Measurements from ENCODE around the gene PAPSS1. TPM values are rescaled to one million over a fixed set of nuclear protein-coding genes. Genes with fewer than 3 reads are reported as not detected.

The PAPSS1 gene
- polyA plus RNA-seq, 2 of the 4 experiments (the other 2 are of a cell fraction) = 47.3 to 52.5 TPM

GRCh38 chr4:107718351-107718965 is 1.6 kb downstream of the PAPSS1 start:
- H3K4me1 ChIP-seq = peaks cover 13% of the 10 kb centered on the region; the same call in 2 of the 3 replicates
- ChIA-PET CTCF (no interaction called here), POLR2A (no interaction called here)
- DNase-seq (ENCODE audit: low read depth in 1 of 2, low spot score in 1 of 2) (no peak), FAIRE-seq (no peak), ATAC-seq (no peak)
- peak overlapping the region; percentile 93 for H3K4me2 ChIP-seq
- TF ChIP-seq MYC (IDR thresholded peaks at IDR 0.05; ENCODE audit: borderline replicate concordance, low read length) = no peak
- no peak for TF ChIP-seq MAX (IDR thresholded peaks at IDR 0.05)
- no peak for TF ChIP-seq RNF2 (IDR thresholded peaks at IDR 0.05; ENCODE audit: borderline replicate concordance, low read depth)
- no peak for TF ChIP-seq CTCF (IDR thresholded peaks at IDR 0.05)
- TF ChIP-seq ZSCAN20 (CRISPR knock-in tag; IDR thresholded peaks at IDR 0.05) = no peak
- TF ChIP-seq FOXS1 (CRISPR knock-in tag; IDR thresholded peaks at IDR 0.05) = no peak
- no peak for TF ChIP-seq E2F6 (IDR thresholded peaks at IDR 0.05; ENCODE audit: borderline replicate concordance, low read depth)
- 85% methylated on average over 10 of the region's 10 CpGs for WGBS (ENCODE audit: missing lambda C conversion rate)
- no peak overlapping the region for H3K27ac ChIP-seq
- H3K9me3 ChIP-seq = no peaks in the 10 kb centered on the region
- peak overlapping the region; percentile 72; the same call in 1 of the 3 replicates for H3K4me3 ChIP-seq

- Histone ChIP-seq H3K4me3 (no peak overlapping the region), H3K4me1 (peaks cover 13% of the 10 kb centered on the region; the same call in 2 of the 3 replicates), H3K9me3 (no peaks in the 10 kb centered on the region), H3K4me2 (no peak overlapping the region), H3K27ac (no peak overlapping the region)
- CTCF ChIA-PET = no interaction called here
- FAIRE-seq (no peak), DNase-seq (ENCODE audit: low read depth in 1 of 2, low spot score in 1 of 2) (no peak), ATAC-seq (no peak)
- 50% methylated on average over 3 of the region's 3 CpGs for WGBS (ENCODE audit: missing lambda C conversion rate)
- POLR2A ChIA-PET = no interaction called here
- no peak for TF ChIP-seq HOXB13 (CRISPR knock-in tag; IDR thresholded peaks at IDR 0.05; ENCODE audit: low read depth)
- TF ChIP-seq KDM5A (IDR thresholded peaks at IDR 0.05) = no peak
Measured at GRCh38 chr4:107714256-107714655, 5.8 kb downstream of the PAPSS1 start.

- 100% methylated on average over 2 of the region's 2 CpGs for WGBS (ENCODE audit: missing lambda C conversion rate)
- ATAC-seq (no peak), FAIRE-seq (no peak), DNase-seq (ENCODE audit: low read depth in 1 of 2, low spot score in 1 of 2) (no peak)
- Histone ChIP-seq H3K27ac (no peak overlapping the region), H3K4me3 (no peak overlapping the region), H3K4me1 (peaks cover 5% of the 10 kb centered on the region; the same call in 1 of the 3 replicates), H3K4me2 (no peak overlapping the region), H3K9me3 (peaks cover under 1% of the 10 kb centered on the region; the same call in 1 of the 3 replicates)
- ChIA-PET CTCF (no interaction called here), POLR2A (no interaction called here)
- TF ChIP-seq HDAC2 (IDR thresholded peaks at IDR 0.05) (no peak), HOXB13 (CRISPR knock-in tag; IDR thresholded peaks at IDR 0.05; ENCODE audit: low read depth) (no peak), HOXA7 (CRISPR knock-in tag; IDR thresholded peaks at IDR 0.05) (no peak), TP53 (CRISPR knock-in tag; IDR thresholded peaks at IDR 0.05) (no peak), SMC3 (IDR thresholded peaks at IDR 0.05) (no peak), ELK1 (IDR thresholded peaks at IDR 0.05; ENCODE audit: low read depth, low read length) (no peak)
Measured at GRCh38 chr4:107712236-107712635, 7.8 kb downstream of the PAPSS1 start.

- H3K27ac ChIP-seq = no peak overlapping the region
- ATAC-seq = no peak
- no peak overlapping the region for H3K4me3 ChIP-seq
- CTCF ChIA-PET = no interaction called here
- POLR2A ChIA-PET = no interaction called here
- TF ChIP-seq HOXA7 (CRISPR knock-in tag; IDR thresholded peaks at IDR 0.05) (no peak), RARB (CRISPR knock-in tag; IDR thresholded peaks at IDR 0.05) (no peak), HMGXB4 (CRISPR knock-in tag; IDR thresholded peaks at IDR 0.05; ENCODE audit: borderline replicate concordance) (no peak), MYC (IDR thresholded peaks at IDR 0.05; ENCODE audit: borderline replicate concordance, low read length) (no peak), RCOR1 (IDR thresholded peaks at IDR 0.05; ENCODE audit: low read depth, low read length) (no peak)
- peaks cover 5% of the 10 kb centered on the region; the same call in 1 of the 3 replicates for H3K9me3 ChIP-seq
- H3K4me1 ChIP-seq = peaks cover 5% of the 10 kb centered on the region; the same call in 1 of the 3 replicates
- no peak for DNase-seq (ENCODE audit: low read depth in 1 of 2, low spot score in 1 of 2)
- WGBS (ENCODE audit: missing lambda C conversion rate) = 80% methylated on average over 3 of the region's 3 CpGs
- H3K4me2 ChIP-seq = no peak overlapping the region
- FAIRE-seq = no peak
Measured at GRCh38 chr4:107711831-107712230, 8.2 kb downstream of the PAPSS1 start.

Data from A549 (cell line).